Endothelial cell of umbilical vein (primary cell): Measurements from ENCODE around the gene FMO5. TPM values are rescaled to one million over a fixed set of nuclear protein-coding genes. Genes with fewer than 3 reads are reported as not detected.

Experiments used
- BruUV-seq: library from RNA; stranded (reverse); fragments of 400-500 nt; replicated peaks from 2 replicates; lab custom pipeline; 2021; lab: Mats Ljungman, UMichigan
- CTCF ChIA-PET: fragments of 300-600, 350-600 bp; sonication (Branson Sonifier 250); formaldehyde crosslinking; loops from one replicate; lab custom pipeline; 2021; ENCODE audit warnings: antibody characterized with exemption, inconsistent platforms; lab: Charles Lee
- POLR2A ChIA-PET: fragments of 300-600, 350-600 bp; sonication (Branson Sonifier 250); formaldehyde crosslinking; loops from one replicate; lab custom pipeline; 2021; ENCODE audit warnings: antibody characterized with exemption, inconsistent platforms; lab: Charles Lee
- DNase-seq: peaks from one replicate; pipeline ENCODE4 v3.0.0-alpha.2; 2011; ENCODE audit warnings: low read depth, low spot score
- FAIRE-seq: peaks from 2 replicates; lab custom pipeline; 2011; peaks lifted over from hg19 to GRCh38; lab: Jason Lieb, UNC
- H2AFZ ChIP-seq: 2 replicates; pipeline ENCODE4 v1.6.0; 2012; ENCODE audit warnings: low read depth, low read length, control low read depth, inconsistent platforms
- H3K27ac ChIP-seq: 2 replicates; pipeline ENCODE4 v1.5.1; 2011; ENCODE audit warnings: low read depth, mild to moderate bottlenecking, control low read depth, low read length, moderate library complexity; ENCODE audit not compliant: insufficient read depth
- H3K27me3 ChIP-seq, 2 experiments: 2 replicates each; pipeline versions ENCODE4 v1.6.0 to v1.6.1; 2011; ENCODE audit warnings: low read length in 2 of 2, mixed read lengths in 1 of 2; ENCODE audit not compliant: control insufficient read depth in 2 of 2, insufficient read depth in 2 of 2
- H3K36me3 ChIP-seq, 2 experiments: 2 replicates in 1 of 2; 3 replicates in 1 of 2; pipeline ENCODE4 v1.5.1; 2011; ENCODE audit warnings: low read length in 2 of 2, mild to moderate bottlenecking in 1 of 2, moderate library complexity in 1 of 2; ENCODE audit not compliant: control insufficient read depth in 2 of 2, insufficient read depth in 2 of 2; ENCODE audit errors: extremely low read depth in 1 of 2
- H3K4me1 ChIP-seq: 3 replicates; pipeline ENCODE4 v1.5.1; 2011; ENCODE audit warnings: mild to moderate bottlenecking, low read length; ENCODE audit not compliant: control insufficient read depth, insufficient read depth; ENCODE audit errors: extremely low read depth
- H3K4me2 ChIP-seq: 2 replicates; pipeline ENCODE4 v1.6.1; 2011; ENCODE audit warnings: low read length, control low read depth, mixed read lengths; ENCODE audit not compliant: insufficient read depth
- H3K4me3 ChIP-seq, 3 experiments: fragments of 200-600 bp in 1 of 3; sonication (generic), shearing (Covaris generic) in 1 of 3; replicated peaks in 1 of 3; 2 replicates each; pipeline ENCODE4 v1.5.1; 2011 to 2016; ENCODE audit warnings: control low read depth in 3 of 3, low read length in 3 of 3, mild to moderate bottlenecking in 2 of 3, inconsistent platforms in 1 of 3, low read depth in 1 of 3, moderate library complexity in 1 of 3; ENCODE audit not compliant: insufficient read depth in 1 of 3
- H3K79me2 ChIP-seq: 2 replicates; pipeline ENCODE4 v1.6.0; 2012; ENCODE audit warnings: low read length, inconsistent platforms; ENCODE audit not compliant: control insufficient read depth, insufficient read depth
- H3K9ac ChIP-seq: replicated peaks from 2 replicates; pipeline ENCODE3; 2011; ENCODE audit warnings: low read length, control low read depth; ENCODE audit not compliant: insufficient read depth; ENCODE audit errors: extremely low read depth
- H3K9me1 ChIP-seq: replicated peaks from 3 replicates; pipeline ENCODE4 v1.6.0; 2011; ENCODE audit warnings: mild to moderate bottlenecking, low read length; ENCODE audit not compliant: control insufficient read depth, insufficient read depth; ENCODE audit errors: extremely low read depth
- H3K9me3 ChIP-seq: replicated peaks from 2 replicates; pipeline ENCODE4 v1.5.1; 2012; ENCODE audit warnings: low read length, inconsistent platforms; ENCODE audit not compliant: control insufficient read depth, insufficient read depth
- H4K20me1 ChIP-seq: replicated peaks from 2 replicates; pipeline ENCODE3; 2011; ENCODE audit warnings: mild to moderate bottlenecking, low read length; ENCODE audit not compliant: control insufficient read depth, insufficient read depth; ENCODE audit errors: extremely low read depth
- EZH2 ChIP-seq: IDR thresholded peaks from 2 replicates; pipeline ENCODE4 v1.6.1; 2012; ENCODE audit warnings: borderline replicate concordance, low read depth, mild to moderate bottlenecking, moderate library complexity, low read length, inconsistent platforms; ENCODE audit not compliant: severe bottlenecking
- FOS ChIP-seq: IDR thresholded peaks from 2 replicates; pipeline ENCODE4 v1.6.1; 2011; ENCODE audit warnings: mild to moderate bottlenecking, low read length, moderate library complexity, borderline replicate concordance; ENCODE audit not compliant: insufficient read depth
- GATA2 ChIP-seq: IDR thresholded peaks from 2 replicates; pipeline ENCODE4 v1.7.0; 2011; ENCODE audit warnings: low read depth, mild to moderate bottlenecking, moderate library complexity, mixed read lengths, low read length; ENCODE audit not compliant: insufficient read length, insufficient read depth
- JUN ChIP-seq: IDR thresholded peaks from 2 replicates; pipeline ENCODE4 v1.6.1; 2011; ENCODE audit warnings: borderline replicate concordance, low read depth; ENCODE audit not compliant: insufficient read length, insufficient read depth
- MYC ChIP-seq: IDR thresholded peaks from one replicate; pipeline ENCODE4 v1.6.1; 2011; ENCODE audit warnings: mild to moderate bottlenecking, low read depth, low read length
- POLR2A ChIP-seq: IDR thresholded peaks from 2 replicates; pipeline ENCODE4 v1.6.1; 2012; ENCODE audit warnings: low read depth, mild to moderate bottlenecking, control low read depth, low read length
- POLR2AphosphoS5 ChIP-seq: IDR thresholded peaks from 2 replicates; pipeline ENCODE4 v1.6.1; 2012; ENCODE audit warnings: low read depth, mild to moderate bottlenecking, control low read depth, low read length, moderate library complexity; ENCODE audit not compliant: insufficient read depth
- dilution Hi-C: fragments of 300-500 bp; cut with MboI; formaldehyde crosslinking; loops from one replicate; pipeline ENCODE4 v1.15.0; 2019; ENCODE audit warnings: low sequenced_read_pairs; ENCODE audit not compliant: extremely low pct_ligation_motif_present
- intact Hi-C: fragments of 100-400 bp; cut with micrococcal nuclease; formaldehyde crosslinking; loops from one replicate; pipeline ENCODE4 v1.10.0; 2022
- polyA plus RNA-seq, 4 experiments: library from polyadenylated mRNA; depleted of rRNA in 3 of 4; stranded (reverse) in 3 of 4; unstranded in 1 of 4; fragments of >200 nt; gene quantifications; 2 replicates each; pipeline versions ENCODE4 v1.2.1 to v1.2.3, GENCODE V29; 2011 to 2012; ENCODE audit warnings: missing spikeins in 1 of 4
- total RNA-seq: library from RNA; stranded (reverse); gene quantifications from 2 replicates; pipeline ENCODE4 v1.2.3, GENCODE V29; 2021
- TF ChIP-seq, protein P1 (sequence below), 2 donors: IDR thresholded peaks; 1 replicate in 1 of 2; 2 replicates in 1 of 2; pipeline ENCODE4 v1.5.1; 2011; ENCODE audit warnings: low read length in 2 of 2, mild to moderate bottlenecking in 2 of 2, moderate library complexity in 2 of 2, control low read depth in 1 of 2, inconsistent platforms in 1 of 2, low read depth in 1 of 2; ENCODE audit not compliant: insufficient read depth in 1 of 2; ENCODE audit errors: extremely low read depth in 1 of 2
- TF ChIP-seq, protein P2 (sequence below): IDR thresholded peaks from 2 replicates; pipeline ENCODE4 v1.6.1; 2011; ENCODE audit not compliant: insufficient read depth, insufficient read length

FMO5 gene
- total and polyA plus RNA-seq, 2 donors (not counting 3 experiments of a cell fraction or from before 2014, with no cell fraction given): 0.48 to 0.60 TPM

DNA sequence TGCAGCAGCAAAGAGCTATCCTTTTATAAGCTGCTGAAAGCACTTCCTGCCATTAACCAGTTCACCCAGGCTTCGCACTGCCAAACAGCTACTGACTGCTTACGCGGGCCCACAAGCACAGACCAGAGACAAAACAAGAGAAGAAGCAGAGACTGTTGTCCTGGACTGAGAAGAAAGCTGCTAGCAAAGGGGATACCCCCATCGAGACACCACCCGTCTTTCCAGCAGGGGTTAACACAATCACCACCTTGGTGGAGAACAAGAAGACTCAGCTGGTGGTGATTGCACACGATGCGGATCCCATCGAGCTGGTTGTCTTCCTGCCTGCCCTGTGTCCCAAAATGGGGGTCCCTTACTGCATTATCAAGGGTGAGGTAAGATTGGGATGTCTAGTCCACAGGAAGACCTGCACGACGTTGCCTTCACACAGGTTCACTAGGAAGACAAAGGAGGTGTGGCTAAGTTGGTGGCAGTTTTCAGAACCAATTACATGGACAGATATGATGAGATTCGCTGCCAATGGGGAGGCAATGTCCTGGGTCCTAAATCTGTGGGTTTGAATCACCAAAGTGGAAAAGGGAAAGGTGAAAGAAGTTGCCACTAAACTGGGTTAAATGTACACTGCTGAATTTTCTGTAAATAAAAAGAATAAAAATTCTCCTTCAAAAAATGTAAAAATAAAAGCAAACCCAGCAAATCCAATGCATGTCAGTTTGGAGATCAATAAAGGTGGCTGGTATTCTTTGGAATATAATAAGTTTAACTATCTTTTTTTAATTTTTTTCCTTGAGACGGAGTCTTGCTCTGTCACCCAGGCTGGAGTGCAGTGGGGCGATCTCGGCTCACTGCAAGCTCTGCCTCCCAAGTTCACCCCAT is 1.2 kb downstream of the FMO5 start:
- Histone ChIP-seq H3K36me3 (no peaks in the 10 kb centered on the region), H3K9me3 (no peaks in the 10 kb centered on the region), H3K4me2 (no peak overlapping the region), H3K27me3 (peaks cover 2 to 4% of the 10 kb centered on the region in 2 experiments), H4K20me1 (no peaks in the 10 kb centered on the region), H3K4me3 (no peak overlapping the region), H2AFZ (no peak overlapping the region), H3K9ac (no peak overlapping the region), H3K4me1 (peaks cover 4% of the 10 kb centered on the region), H3K27ac (no peak overlapping the region), H3K9me1 (no peaks in the 10 kb centered on the region), H3K79me2 (no peaks in the 10 kb centered on the region)
- dilution Hi-C loops (no loop called here), intact Hi-C loops (no loop called here)
- FAIRE-seq (no peak), DNase-seq (no peak)
- POLR2A ChIA-PET: interaction anchor here (0.5 kb wide), 1 partner anchor 836 kb away, joined by 4 read pairs; no protein-coding TSS in a partner anchor
- TF ChIP-seq EZH2: no peak
- no peak for TF ChIP-seq MYC
- no peak for TF ChIP-seq FOS
- TF ChIP-seq GATA2: no peak
- no peak for TF ChIP-seq POLR2AphosphoS5
- TF ChIP-seq, protein P1, sequence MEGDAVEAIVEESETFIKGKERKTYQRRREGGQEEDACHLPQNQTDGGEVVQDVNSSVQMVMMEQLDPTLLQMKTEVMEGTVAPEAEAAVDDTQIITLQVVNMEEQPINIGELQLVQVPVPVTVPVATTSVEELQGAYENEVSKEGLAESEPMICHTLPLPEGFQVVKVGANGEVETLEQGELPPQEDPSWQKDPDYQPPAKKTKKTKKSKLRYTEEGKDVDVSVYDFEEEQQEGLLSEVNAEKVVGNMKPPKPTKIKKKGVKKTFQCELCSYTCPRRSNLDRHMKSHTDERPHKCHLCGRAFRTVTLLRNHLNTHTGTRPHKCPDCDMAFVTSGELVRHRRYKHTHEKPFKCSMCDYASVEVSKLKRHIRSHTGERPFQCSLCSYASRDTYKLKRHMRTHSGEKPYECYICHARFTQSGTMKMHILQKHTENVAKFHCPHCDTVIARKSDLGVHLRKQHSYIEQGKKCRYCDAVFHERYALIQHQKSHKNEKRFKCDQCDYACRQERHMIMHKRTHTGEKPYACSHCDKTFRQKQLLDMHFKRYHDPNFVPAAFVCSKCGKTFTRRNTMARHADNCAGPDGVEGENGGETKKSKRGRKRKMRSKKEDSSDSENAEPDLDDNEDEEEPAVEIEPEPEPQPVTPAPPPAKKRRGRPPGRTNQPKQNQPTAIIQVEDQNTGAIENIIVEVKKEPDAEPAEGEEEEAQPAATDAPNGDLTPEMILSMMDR (IDR thresholded peaks at IDR 0.05; ENCODE audit: extremely low read depth in 1 of 2, insufficient read depth in 1 of 2, low read depth in 1 of 2, low read length in 2 of 2): no peak
- TF ChIP-seq JUN: no peak
- no peak for TF ChIP-seq POLR2A
- TF ChIP-seq, protein P2, sequence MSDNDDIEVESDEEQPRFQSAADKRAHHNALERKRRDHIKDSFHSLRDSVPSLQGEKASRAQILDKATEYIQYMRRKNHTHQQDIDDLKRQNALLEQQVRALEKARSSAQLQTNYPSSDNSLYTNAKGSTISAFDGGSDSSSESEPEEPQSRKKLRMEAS: no peak
- BruUV-seq: no TSS peak
- CTCF ChIA-PET: interaction anchor here (1.4 to 1.8 kb wide), 3 partner anchors 14 to 20 kb away, joined by 6 read pairs; partner anchors contain the start of gene CHD1L
